GM13977 (cell line): ENCODE measurements around the gene NUAK2.

Source experiments
- DNase-seq: peaks from one replicate; pipeline ENCODE4 v3.0.0; 2012; ENCODE audit warnings: low spot score
- CTCF ChIP-seq: IDR thresholded peaks from 2 replicates; pipeline ENCODE4 v1.5.1; 2012; ENCODE audit warnings: mild to moderate bottlenecking, control low read depth; ENCODE audit not compliant: insufficient read depth; ENCODE audit errors: extremely low read depth, missing control alignments
- in situ Hi-C: fragments of 300-500 bp; cut with MboI; formaldehyde crosslinking; loops from one replicate; pipeline ENCODE4 v1.12.0; 2022; ENCODE audit warnings: low sequenced_read_pairs, low pct_unique_long_range_greater_than_20kb, mixed read lengths, inconsistent platforms; ENCODE audit not compliant: unreplicated experiment

The NUAK2 gene

GRCh38 chr1:205353612-205354011, 32.1 kb upstream of the NUAK2 start:
- DNase-seq, result no peak
- in situ Hi-C loops, result no loop called here
- TF ChIP-seq CTCF, result no peak

- no peak for DNase-seq
- in situ Hi-C loops, result no loop called here
- no peak for TF ChIP-seq CTCF
Measured at GRCh38 chr1:205353191-205353590, 31.6 kb upstream of the NUAK2 start.

GRCh38 chr1:205351984-205352713, 30.6 kb upstream of the NUAK2 start:
- in situ Hi-C loops, result no loop called here

GRCh38 chr1:205350691-205351141, 29.2 kb upstream of the NUAK2 start:
- no peak for DNase-seq
- TF ChIP-seq CTCF, result no peak
- in situ Hi-C loops, result no loop called here

More at GRCh38 chr1:205351984-205352713, 30.6 kb upstream of the NUAK2 start:
- TF ChIP-seq CTCF, result no peak
- no peak for DNase-seq

- DNase-seq, result no peak
- TF ChIP-seq CTCF, result no peak
- in situ Hi-C loops, result no loop called here
Measured at GRCh38 chr1:205350124-205350523, 28.6 kb upstream of the NUAK2 start.

GRCh38 chr1:205348554-205349487, 27.3 kb upstream of the NUAK2 start:
- no peak for DNase-seq
- in situ Hi-C loops, result no loop called here
- TF ChIP-seq CTCF, result no peak
